Measurements from ENCODE around the gene RNASEH1. TPM values are rescaled to one million over a fixed set of nuclear protein-coding genes. Genes with fewer than 3 reads are reported as not detected.

RNASEH1 gene
- total and polyA plus RNA-seq, 2 of the 4 experiments (the other 2 are of a cell fraction), result 23.5 to 23.7 TPM

- H3K18ac ChIP-seq (ENCODE audit: low read depth, low read length), result no peak overlapping the region
- no peak overlapping the region for H3K4me2 ChIP-seq (ENCODE audit: low read depth, low read length)
- H3K79me1 ChIP-seq (ENCODE audit: low read depth in 1 of 2, low read length in 2 of 2), result peaks cover 11 to 42% of the 10 kb centered on the region in 2 experiments
- H3K4ac ChIP-seq (ENCODE audit: low read depth, low read length), result no peak overlapping the region
- no peak for ATAC-seq (ENCODE audit: low read depth)
- in situ Hi-C loops (cut with MboI; ENCODE audit: low sequenced_read_pairs), result no loop called here
- no peak overlapping the region for H2AK9ac ChIP-seq (replicated peaks; ENCODE audit: low read depth, low read length, poor library complexity)
- intact Hi-C loops (cut with micrococcal nuclease), result no loop called here
- H3K4me1 ChIP-seq (ENCODE audit: control insufficient read depth, insufficient read depth, low read length), result no peaks in the 10 kb centered on the region
- H3K4me3 ChIP-seq (ENCODE audit: insufficient read depth, low read depth, low read length), result no peak overlapping the region
- H4K20me1 ChIP-seq (ENCODE audit: insufficient read depth, low read length), result peaks cover 4% of the 10 kb centered on the region; the same call in 1 of the 2 replicates
- ChIA-PET POLR2A (ENCODE audit: unreplicated experiment) (no interaction called here), CTCF (no interaction called here)
- H3K23ac ChIP-seq (ENCODE audit: low read depth, low read length), result no peak overlapping the region
- H3K27me3 ChIP-seq (ENCODE audit: control insufficient read depth, insufficient read depth, low read length), result no peaks in the 10 kb centered on the region
- H2BK15ac ChIP-seq (ENCODE audit: low read depth, low read length), result no peak overlapping the region
- H3K9me3 ChIP-seq (ENCODE audit: control insufficient read depth, insufficient read depth, low read length), result no peaks in the 10 kb centered on the region
- no peak overlapping the region for H2AK5ac ChIP-seq (ENCODE audit: low read depth, low read length)
- no peak overlapping the region for H2BK20ac ChIP-seq (ENCODE audit: low read depth, low read length)
- H3K27ac ChIP-seq (ENCODE audit: insufficient read depth, low read length), result no peak overlapping the region
- peaks cover 7% of the 10 kb centered on the region for H3K9me1 ChIP-seq (ENCODE audit: insufficient read depth, low read length)
- no peak overlapping the region for H2BK120ac ChIP-seq (ENCODE audit: low read depth, low read length)
- WGBS, 2 experiments (ENCODE audit: extremely low coverage in 2 of 2, insufficient read length in 1 of 2), result 93% methylated on average over 11 of the region's 14 CpGs; no CpG with 5 or more reads in 1 of the 2 experiments
- no peak overlapping the region for H4K91ac ChIP-seq (ENCODE audit: insufficient read depth, low read depth, low read length)
- H3K14ac ChIP-seq (replicated peaks; ENCODE audit: low read depth, low read length), result no peak overlapping the region
- H3K9ac ChIP-seq (ENCODE audit: low read depth, low read length), result no peak overlapping the region
- H4K8ac ChIP-seq (ENCODE audit: low read depth in 2 of 2, low read length in 2 of 2), result no peak overlapping the region
- DNase-seq, result no peak
- TF ChIP-seq RCOR1 (IDR thresholded peaks at IDR 0.05; ENCODE audit: insufficient replicate concordance, low read length) (no peak), BHLHE40 (IDR thresholded peaks at IDR 0.05; ENCODE audit: low read depth, low read length) (no peak), CHD1 (IDR thresholded peaks at IDR 0.05; ENCODE audit: low read depth, low read length) (no peak), MAFK (IDR thresholded peaks at IDR 0.05; ENCODE audit: low read depth, low read length) (no peak), ELK1 (IDR thresholded peaks at IDR 0.05; ENCODE audit: borderline replicate concordance, low read depth, low read length) (no peak), SMC3 (IDR thresholded peaks at IDR 0.05; ENCODE audit: low read depth, low read length) (no peak), RFX5 (IDR thresholded peaks at IDR 0.05; ENCODE audit: low read depth, low read length) (no peak), MAZ (IDR thresholded peaks at IDR 0.05; ENCODE audit: borderline replicate concordance, low read depth, low read length) (no peak), MXI1 (IDR thresholded peaks at IDR 0.05; ENCODE audit: borderline replicate concordance, low read depth, low read length) (no peak), FOS (IDR thresholded peaks at IDR 0.05; ENCODE audit: low read depth, low read length) (no peak), NFE2L2 (IDR thresholded peaks at IDR 0.05; ENCODE audit: low read depth, low read length) (no peak), RAD21 (IDR thresholded peaks at IDR 0.05; ENCODE audit: low read length) (no peak), CEBPB (IDR thresholded peaks at IDR 0.05; ENCODE audit: low read depth, low read length) (no peak), CTCF (conservative IDR thresholded peaks at IDR 0.05; ENCODE audit: low read depth, low read length) (no peak), POLR2A (IDR thresholded peaks at IDR 0.05; ENCODE audit: low read depth, low read length) (no peak)
- no peak overlapping the region for H3K56ac ChIP-seq (ENCODE audit: extremely low read depth, insufficient read depth, low read length)
- peak overlapping the region; percentile 33 for H2AFZ ChIP-seq (replicated peaks; ENCODE audit: low read length, poor library complexity)
- H2BK5ac ChIP-seq (ENCODE audit: low read depth, low read length, poor library complexity, severe bottlenecking), result no peak overlapping the region
- no peak overlapping the region for H4K5ac ChIP-seq (ENCODE audit: low read depth, low read length)
- dilution Hi-C loops (cut with HindIII; ENCODE audit: low sequenced_read_pairs, unreplicated experiment), result no loop called here
- peaks cover 40% of the 10 kb centered on the region for H3K36me3 ChIP-seq (ENCODE audit: control insufficient read depth, insufficient read depth, low read length)
- BruUV-seq (replicated peaks), result no TSS peak
These were observed 55.1 kb downstream of the RNASEH1 start for GRCh38 chr2:3503046-3503445.
